SKM-1 (cell line): ENCODE results near the gene TMEM37.

Experiments used
- DNase-seq: peaks from one replicate; lab custom pipeline; 2025; ENCODE audit not compliant: unreplicated experiment; lab: John Stamatoyannopoulos, UW

The TMEM37 gene

GRCh38 chr2:119477113-119477505, 45.5 kb downstream of the TMEM37 start:
- DNase-seq = no peak

DNA sequence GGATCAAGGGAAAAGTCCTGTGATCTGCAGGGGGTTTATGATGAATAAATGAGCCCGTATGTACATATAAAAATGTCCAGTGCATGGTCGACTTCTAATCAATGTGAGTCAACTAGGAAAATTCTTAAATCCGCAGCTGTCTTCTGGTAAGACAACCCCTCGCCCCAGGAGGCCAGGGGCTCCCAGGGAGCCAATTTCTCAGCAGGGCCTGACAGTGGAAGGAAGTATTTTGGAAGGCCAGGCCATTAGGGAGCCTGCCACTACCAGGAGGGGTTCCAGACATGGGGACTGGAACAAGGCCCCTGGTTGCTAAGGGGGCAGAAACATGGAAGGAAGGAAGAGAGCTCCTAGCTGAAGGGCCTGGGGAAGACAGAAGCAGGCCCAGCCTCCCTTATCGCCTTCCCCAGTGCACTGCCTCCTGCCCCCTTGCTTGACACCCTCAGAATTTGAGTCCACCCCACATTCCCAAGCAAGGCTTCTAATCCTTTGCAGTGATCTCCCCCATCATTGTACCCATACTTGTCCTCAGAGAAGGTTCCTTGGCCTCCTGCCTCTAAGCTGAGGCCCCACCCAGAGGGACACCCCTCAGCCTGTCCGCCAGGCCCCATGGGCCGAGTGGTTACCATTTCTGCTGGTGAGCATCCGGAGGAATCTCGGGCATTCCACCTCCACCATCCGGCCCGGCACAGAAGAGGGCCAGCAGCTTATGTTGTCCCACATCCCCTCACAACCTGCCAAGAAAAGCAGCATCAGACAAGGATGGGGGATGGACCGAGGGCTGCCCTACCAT, 46.7 kb downstream of the TMEM37 start:
- no peak for DNase-seq

GRCh38 chr2:119478978-119479295, 47.3 kb downstream of the TMEM37 start:
- no peak for DNase-seq

- DNase-seq = no peak
These were observed 48.5 kb downstream of the TMEM37 start for GRCh38 chr2:119480184-119480583.

DNA sequence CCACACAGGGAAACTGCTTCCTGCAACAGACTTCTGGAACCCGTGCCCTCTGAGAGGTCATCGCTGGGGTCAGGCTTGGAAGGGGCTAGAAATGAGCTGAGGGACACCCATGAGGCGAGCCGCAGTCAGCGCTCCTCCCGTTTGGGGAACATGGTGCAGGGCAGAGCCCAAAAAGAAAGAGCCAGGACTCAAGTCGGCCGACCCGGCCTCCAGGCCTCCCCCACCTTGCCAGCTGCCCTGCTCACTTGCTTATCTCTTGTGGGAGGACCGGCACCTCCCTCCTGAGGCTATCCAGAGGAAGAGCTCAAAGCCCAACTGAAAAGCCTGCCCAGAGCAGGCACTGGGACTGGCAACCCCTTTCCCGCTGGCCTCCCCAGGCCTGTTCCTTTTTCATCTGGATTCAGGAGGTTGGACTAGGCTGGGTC, 49.1 kb downstream of the TMEM37 start:
- no peak for DNase-seq

DNA sequence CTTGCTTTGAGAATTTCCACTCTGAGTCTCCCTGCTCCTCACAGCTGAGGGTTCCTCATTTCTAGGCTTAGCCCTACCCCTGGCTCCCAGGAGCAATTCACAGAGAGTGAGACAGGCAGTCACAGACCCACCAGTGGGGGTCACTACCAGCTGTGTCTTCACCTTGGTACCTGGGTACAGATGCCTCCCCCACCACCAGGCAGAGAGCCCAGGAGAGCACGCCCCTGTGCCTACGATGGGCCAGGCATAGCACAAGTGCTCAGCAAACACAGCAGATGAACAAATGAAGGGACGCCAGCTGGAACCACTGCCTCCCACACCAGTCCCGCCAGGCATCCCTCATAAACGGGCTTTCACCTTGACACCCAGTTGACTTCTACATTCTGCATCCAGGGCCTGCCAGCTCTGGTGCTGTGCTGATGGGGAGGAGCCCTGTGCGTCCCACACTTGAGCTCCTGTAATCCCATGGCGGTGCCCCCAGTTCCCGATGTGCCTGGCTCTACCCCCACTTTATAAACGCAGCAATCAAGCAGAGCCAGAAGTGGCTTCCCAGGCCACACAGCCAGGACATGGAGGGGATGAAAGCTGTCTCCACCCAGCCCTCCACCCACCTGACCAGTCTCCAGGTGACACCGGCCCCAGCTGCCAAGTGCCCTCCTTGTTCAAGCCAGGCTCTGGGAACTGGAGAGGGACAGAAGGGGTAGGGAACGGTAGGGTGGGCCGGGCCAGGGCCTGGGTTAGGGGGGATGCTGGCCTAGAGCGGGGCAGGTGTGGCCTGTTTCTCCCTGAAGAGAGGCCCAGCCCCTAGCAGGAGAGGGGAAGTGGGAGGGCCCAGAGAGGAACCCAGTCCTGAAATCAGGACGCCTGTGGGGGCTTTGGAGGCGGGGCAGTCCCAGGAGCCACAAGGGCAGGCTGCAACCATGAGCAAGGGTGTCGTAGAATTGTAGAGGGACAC, 50.1 kb downstream of the TMEM37 start:
- DNase-seq = no peak

- DNase-seq = peak; percentile 23
These were observed 51.1 kb downstream of the TMEM37 start for GRCh38 chr2:119482481-119483394.

DNA sequence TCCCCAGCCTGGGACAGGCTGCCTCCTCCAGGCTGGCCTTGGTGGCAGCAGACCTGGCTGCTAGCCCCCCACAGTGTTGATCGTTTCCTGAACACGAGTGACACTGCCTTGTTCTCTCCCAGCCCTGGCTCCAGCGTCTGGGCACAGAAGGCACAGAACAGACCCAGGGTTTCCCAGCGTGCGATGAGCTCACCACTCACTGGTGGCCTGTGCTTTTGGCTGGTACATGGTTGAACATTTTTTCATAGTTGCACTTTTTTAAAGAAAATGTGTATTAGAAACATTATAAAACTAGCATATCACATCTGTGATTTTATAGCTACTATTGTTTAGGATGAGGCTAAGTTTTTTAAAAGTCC, 51.7 kb downstream of the TMEM37 start:
- DNase-seq = no peak

- no peak for DNase-seq
These were observed 52.5 kb downstream of the TMEM37 start for GRCh38 chr2:119483896-119484718.

- no peak for DNase-seq
These were observed 53.2 kb downstream of the TMEM37 start for GRCh38 chr2:119484834-119485233.

DNA sequence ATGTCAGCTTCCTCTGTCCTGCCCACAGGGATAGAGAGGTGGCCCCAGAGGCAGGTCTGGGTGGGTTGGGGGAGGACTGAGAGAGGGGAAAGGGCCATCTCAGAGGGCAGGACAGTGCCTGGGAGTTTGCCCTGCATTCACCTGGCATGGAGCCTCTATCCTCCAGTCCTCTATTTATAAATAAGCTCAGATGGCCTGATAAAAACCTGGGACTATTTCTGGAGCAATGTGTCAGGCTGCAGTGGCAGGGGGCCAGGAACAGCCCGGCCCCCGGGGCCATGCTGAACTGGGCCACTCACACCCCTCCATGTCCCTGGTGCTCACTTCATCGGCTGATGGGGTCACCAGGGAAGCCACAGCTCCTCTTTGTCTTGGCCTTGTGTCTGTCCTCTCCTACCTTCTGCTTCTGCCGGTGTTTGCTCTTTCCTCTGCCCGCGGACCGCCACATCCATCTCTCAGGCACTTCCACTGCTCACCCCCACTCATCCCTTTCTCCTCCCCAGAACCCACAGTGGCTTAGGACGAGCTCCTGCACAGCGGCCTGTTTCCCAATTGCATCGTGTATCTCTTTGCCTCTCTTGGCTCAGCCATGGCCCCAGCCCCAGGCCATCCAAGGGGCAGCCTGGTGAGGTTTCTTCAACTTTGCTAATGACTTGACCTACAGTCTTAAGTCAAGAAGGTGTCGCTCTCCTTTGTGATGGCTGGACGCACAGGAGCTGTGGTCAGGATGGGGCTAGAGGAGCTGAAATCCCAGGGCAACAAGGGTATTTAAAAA, 53.9 kb downstream of the TMEM37 start:
- no peak for DNase-seq

DNA sequence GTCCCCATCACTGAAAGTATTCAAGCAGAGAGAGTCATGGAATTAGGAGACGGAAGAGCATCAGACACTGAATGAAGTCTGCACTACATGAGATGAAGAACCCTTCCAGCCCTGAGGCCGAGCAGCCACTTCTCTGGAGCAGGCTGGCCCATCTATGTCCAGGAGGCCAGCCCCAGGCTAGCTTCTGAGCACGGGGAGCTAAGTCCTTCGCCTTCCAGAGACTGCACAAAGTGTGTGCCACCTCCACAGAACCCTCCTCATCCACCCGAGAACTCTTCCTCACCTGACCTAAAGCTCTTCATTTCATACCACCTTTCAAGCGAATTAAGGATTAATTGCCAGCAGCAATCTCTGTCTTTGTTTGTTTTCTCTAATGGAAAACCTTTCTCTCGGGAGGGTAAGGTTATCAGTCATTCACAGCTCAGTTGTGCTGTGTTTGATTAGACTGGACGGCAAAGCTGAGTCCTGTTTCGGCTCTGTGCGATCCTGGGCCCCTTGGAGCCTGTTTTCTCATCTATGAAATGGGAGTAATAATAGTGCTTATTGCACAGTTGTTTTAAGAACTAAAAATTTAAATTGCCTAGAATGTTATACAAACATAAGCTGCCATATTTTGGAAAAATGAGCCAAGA, 54.7 kb downstream of the TMEM37 start:
- no peak for DNase-seq

- no peak for DNase-seq
These were observed 55.2 kb downstream of the TMEM37 start for GRCh38 chr2:119486886-119487285.

DNA sequence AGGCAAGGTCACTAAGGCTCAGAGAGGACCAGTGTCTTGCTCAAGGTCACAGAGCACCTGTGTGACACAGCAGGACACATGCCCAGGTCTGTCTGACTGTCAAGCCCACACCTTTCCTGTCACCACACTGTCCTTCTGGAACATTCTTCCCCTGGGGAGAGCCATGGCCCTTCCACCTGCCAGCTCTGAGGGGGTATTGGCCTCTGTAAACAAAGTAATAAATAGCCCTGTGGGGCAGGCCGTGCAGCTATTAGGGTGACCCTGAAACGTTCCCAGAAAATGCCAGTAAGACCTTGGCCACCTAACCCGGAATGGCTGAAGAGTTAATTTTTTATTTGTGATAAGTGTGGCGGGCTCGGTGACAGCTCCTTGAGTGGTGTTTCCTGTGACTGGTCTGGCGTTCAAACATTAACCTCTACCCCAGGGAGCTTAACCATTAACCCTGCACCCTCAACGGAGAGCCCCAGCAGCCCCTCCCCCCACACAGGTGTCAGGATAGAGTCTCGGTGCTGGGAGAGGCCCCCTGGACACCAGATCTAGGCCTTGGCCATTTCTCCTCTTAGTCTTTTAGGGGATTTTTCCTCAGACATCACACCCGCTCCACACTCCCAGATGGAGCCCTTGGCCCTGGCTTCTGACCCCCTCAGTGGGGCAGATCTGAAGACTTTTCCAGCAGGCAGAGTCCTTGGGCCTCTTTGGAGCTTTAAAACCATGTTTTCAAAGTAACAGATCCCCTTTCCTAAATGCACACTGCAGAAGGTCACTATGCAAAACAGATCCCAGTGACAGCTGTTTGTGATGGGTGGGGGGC, 56.0 kb downstream of the TMEM37 start:
- DNase-seq = no peak
